ENCODE measurements around the gene BTNL9. TPM values are rescaled to one million over a fixed set of nuclear protein-coding genes. Genes with fewer than 3 reads are reported as not detected.

BTNL9 gene
- total and polyA plus RNA-seq, 2 of the 4 experiments (the other 2 are of a cell fraction): not detected

GRCh38 chr5:181042036-181042713 is 2.1 kb downstream of the BTNL9 start:
- H2BK120ac ChIP-seq (ENCODE audit: low read depth, low read length): no peak overlapping the region
- dilution Hi-C loops (cut with HindIII; ENCODE audit: low sequenced_read_pairs, unreplicated experiment) (no loop called here), in situ Hi-C loops (cut with MboI; ENCODE audit: low sequenced_read_pairs) (no loop called here), intact Hi-C loops (cut with micrococcal nuclease) (no loop called here)
- H3K4me1 ChIP-seq (ENCODE audit: control insufficient read depth, insufficient read depth, low read length): no peaks in the 10 kb centered on the region
- no peak overlapping the region for H4K5ac ChIP-seq (ENCODE audit: low read depth, low read length)
- peaks cover 11% of the 10 kb centered on the region; the same call in 1 of the 2 replicates for H3K9me3 ChIP-seq (ENCODE audit: control insufficient read depth, insufficient read depth, low read length)
- H3K79me1 ChIP-seq (ENCODE audit: low read depth in 1 of 2, low read length in 2 of 2): no peaks in the 10 kb centered on the region
- H3K9me1 ChIP-seq (ENCODE audit: insufficient read depth, low read length): no peaks in the 10 kb centered on the region
- H3K4me2 ChIP-seq (ENCODE audit: low read depth, low read length): no peak overlapping the region
- no peaks in the 10 kb centered on the region for H4K20me1 ChIP-seq (ENCODE audit: insufficient read depth, low read length)
- no peak overlapping the region for H3K56ac ChIP-seq (ENCODE audit: extremely low read depth, insufficient read depth, low read length)
- CTCF ChIA-PET: no interaction called here
- no peak overlapping the region for H2BK15ac ChIP-seq (ENCODE audit: low read depth, low read length)
- H4K91ac ChIP-seq (ENCODE audit: insufficient read depth, low read depth, low read length): no peak overlapping the region
- no peak overlapping the region for H2BK20ac ChIP-seq (ENCODE audit: low read depth, low read length)
- no peak for ATAC-seq (ENCODE audit: low read depth)
- no peak overlapping the region for H3K14ac ChIP-seq (replicated peaks; ENCODE audit: low read depth, low read length)
- H3K27ac ChIP-seq (ENCODE audit: insufficient read depth, low read length): no peak overlapping the region
- H2AK5ac ChIP-seq (ENCODE audit: low read depth, low read length): no peak overlapping the region
- no peaks in the 10 kb centered on the region for H3K27me3 ChIP-seq (ENCODE audit: control insufficient read depth, insufficient read depth, low read length)
- no peak overlapping the region for H4K8ac ChIP-seq (ENCODE audit: low read depth in 2 of 2, low read length in 2 of 2)
- no peak overlapping the region for H3K23ac ChIP-seq (ENCODE audit: low read depth, low read length)
- no peak overlapping the region for H2BK5ac ChIP-seq (ENCODE audit: low read depth, low read length, poor library complexity, severe bottlenecking)
- no peak overlapping the region for H3K4me3 ChIP-seq (ENCODE audit: insufficient read depth, low read depth, low read length)
- POLR2A ChIA-PET (ENCODE audit: unreplicated experiment): no interaction called here
- no peak overlapping the region for H2AFZ ChIP-seq (replicated peaks; ENCODE audit: low read length, poor library complexity)
- H3K4ac ChIP-seq (ENCODE audit: low read depth, low read length): no peak overlapping the region
- H3K36me3 ChIP-seq (ENCODE audit: control insufficient read depth, insufficient read depth, low read length): no peaks in the 10 kb centered on the region
- BruUV-seq (replicated peaks): no TSS peak
- H3K18ac ChIP-seq (ENCODE audit: low read depth, low read length): no peak overlapping the region
- no peak overlapping the region for H2AK9ac ChIP-seq (replicated peaks; ENCODE audit: low read depth, low read length, poor library complexity)
- no peak overlapping the region for H3K9ac ChIP-seq (ENCODE audit: low read depth, low read length)
- WGBS, 2 experiments (ENCODE audit: extremely low coverage in 2 of 2, insufficient read length in 1 of 2): 44% methylated on average over 5 of the region's 15 CpGs; no CpG with 5 or more reads in 1 of the 2 experiments
- DNase-seq: no peak
- no peak for TF ChIP-seq RAD21 (IDR thresholded peaks at IDR 0.05; ENCODE audit: low read length)
- no peak for TF ChIP-seq MAFK (IDR thresholded peaks at IDR 0.05; ENCODE audit: low read depth, low read length)
- no peak for TF ChIP-seq SMC3 (IDR thresholded peaks at IDR 0.05; ENCODE audit: low read depth, low read length)
- no peak for TF ChIP-seq MAZ (IDR thresholded peaks at IDR 0.05; ENCODE audit: borderline replicate concordance, low read depth, low read length)
- no peak for TF ChIP-seq USF2 (IDR thresholded peaks at IDR 0.05; ENCODE audit: low read depth, low read length)
- no peak for TF ChIP-seq FOS (IDR thresholded peaks at IDR 0.05; ENCODE audit: low read depth, low read length)
- TF ChIP-seq RFX5 (IDR thresholded peaks at IDR 0.05; ENCODE audit: low read depth, low read length): no peak
- TF ChIP-seq RCOR1 (IDR thresholded peaks at IDR 0.05; ENCODE audit: insufficient replicate concordance, low read length): no peak
- TF ChIP-seq BHLHE40 (IDR thresholded peaks at IDR 0.05; ENCODE audit: low read depth, low read length): no peak
